Astrocyte of the hippocampus (primary cell): Measurements from ENCODE around the gene ITLN1.

ENCODE experiments used
- DNase-seq: peaks from one replicate; pipeline ENCODE4 v3.0.0; 2011; ENCODE audit warnings: low read depth, low spot score

ITLN1 gene

DNA sequence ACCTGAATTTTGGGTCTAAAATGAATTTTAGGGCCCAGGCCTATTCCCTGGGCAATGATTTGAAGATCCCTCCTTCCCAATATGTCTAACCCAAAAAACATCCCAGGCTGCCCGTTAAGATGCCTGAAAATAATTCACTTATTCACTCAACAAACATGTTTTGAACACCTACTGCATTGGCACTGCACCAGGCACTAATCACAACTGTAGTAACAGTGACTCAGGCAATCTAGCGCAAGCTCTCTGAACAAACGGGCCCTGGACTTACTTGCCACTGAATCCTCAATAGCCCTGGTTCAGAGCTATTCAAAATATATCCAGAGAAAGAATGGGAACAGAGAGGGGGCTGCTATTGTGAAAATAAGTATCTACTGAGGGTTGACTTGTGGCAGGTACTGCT, 26.5 kb downstream of the ITLN1 start:
- no peak for DNase-seq

- DNase-seq, result no peak
Measured at GRCh38 chr1:160858097-160858496, 26.9 kb downstream of the ITLN1 start.

- no peak for DNase-seq
Measured at GRCh38 chr1:160855181-160855981, 29.6 kb downstream of the ITLN1 start.

GRCh38 chr1:160853754-160854153, 31.2 kb downstream of the ITLN1 start:
- no peak for DNase-seq

DNA sequence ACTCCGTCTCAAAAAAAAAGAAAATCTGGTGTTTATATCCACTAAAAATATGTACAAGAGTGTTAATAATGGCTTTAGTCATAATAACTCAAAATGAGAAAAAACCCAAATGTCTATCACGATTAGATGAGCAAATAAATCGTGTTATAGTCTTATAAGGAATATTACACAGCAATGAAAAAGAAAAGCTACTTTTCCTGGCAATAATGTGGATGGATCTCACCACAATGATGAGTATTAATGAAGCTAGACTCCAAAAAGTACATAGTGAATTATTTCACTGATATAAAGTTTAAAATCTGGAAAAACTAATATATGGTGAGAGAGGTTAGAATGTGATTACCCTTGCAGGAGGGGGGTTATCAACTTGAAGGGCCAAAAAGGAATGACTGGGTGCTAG, 32.0 kb downstream of the ITLN1 start:
- no peak for DNase-seq

- DNase-seq, result no peak
Measured at GRCh38 chr1:160850993-160851392, 34.0 kb downstream of the ITLN1 start.

DNA sequence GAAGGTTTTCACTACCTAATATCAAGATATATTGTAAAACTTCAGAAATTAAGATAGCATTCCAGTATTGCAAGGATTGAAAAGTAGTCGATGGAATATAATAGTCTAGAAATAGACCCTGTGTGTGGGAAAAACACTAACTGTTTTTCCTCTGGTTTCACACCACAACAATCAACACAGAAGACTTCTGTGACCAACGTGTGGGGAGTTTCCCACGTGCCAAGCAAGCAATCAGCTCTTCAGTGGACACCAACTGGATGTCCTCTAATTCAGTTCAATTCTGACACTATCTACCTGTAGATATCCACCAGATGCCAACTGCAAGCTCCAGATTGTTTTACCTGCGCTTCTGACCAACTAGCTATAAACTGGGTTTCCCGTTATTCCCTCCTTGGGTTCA, 34.4 kb downstream of the ITLN1 start:
- DNase-seq, result no peak

- no peak for DNase-seq
Measured at GRCh38 chr1:160846281-160846680, 38.7 kb downstream of the ITLN1 start.

- DNase-seq, result no peak
Measured at GRCh38 chr1:160844447-160845232, 40.3 kb downstream of the ITLN1 start.

- no peak for DNase-seq
Measured at GRCh38 chr1:160841079-160841478, 43.9 kb downstream of the ITLN1 start.

DNA sequence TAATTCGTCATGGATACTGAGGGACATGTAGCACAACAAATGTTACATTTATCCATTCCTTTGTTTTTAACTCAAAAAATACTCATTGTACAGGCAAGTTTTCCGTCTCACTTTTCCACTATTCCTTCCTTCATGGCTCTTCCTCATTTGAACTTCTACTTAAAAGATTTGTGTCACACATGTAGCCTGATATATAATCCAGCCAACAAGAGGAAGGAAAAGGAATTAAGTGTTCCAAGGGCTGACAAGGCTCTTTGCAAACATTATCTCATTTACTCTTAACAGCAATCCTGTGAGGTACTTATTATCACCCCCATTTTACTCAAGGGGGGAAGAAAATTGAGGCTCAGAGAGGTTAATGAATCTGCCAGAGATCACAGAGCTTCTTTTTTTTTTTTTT, 45.2 kb downstream of the ITLN1 start:
- DNase-seq, result no peak

GRCh38 chr1:160838888-160839287, 46.1 kb downstream of the ITLN1 start:
- DNase-seq, result no peak

GRCh38 chr1:160837558-160838205, 47.3 kb downstream of the ITLN1 start:
- DNase-seq, result peak; percentile 46

DNA sequence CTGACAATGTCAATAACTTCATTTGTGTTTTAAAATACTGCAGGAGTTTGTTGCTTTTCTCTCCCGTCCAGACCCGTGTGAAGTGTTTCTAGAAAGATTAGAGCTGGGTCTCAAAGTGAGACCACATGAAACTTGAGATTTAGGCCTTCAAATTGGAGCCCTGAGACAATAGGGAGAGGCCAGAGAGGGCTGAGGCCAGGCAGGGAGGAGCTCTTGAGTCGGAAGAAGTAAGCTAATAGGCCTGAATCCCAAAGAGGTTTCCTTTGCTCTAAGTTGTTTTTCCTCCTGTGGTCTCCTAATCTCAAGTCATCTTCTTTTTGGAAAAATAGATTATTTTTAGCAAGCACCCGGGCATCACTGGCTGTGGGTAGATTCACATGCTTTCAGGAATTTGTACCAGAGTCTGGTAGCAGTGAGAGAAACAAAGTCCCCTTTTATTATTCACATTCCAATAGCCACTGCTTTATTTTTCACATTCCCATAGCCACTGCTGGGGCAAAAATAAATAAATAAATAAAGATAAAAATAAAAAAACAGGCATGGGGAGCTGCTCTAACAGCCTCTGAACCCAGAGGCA, 47.9 kb downstream of the ITLN1 start:
- no peak for DNase-seq

DNA sequence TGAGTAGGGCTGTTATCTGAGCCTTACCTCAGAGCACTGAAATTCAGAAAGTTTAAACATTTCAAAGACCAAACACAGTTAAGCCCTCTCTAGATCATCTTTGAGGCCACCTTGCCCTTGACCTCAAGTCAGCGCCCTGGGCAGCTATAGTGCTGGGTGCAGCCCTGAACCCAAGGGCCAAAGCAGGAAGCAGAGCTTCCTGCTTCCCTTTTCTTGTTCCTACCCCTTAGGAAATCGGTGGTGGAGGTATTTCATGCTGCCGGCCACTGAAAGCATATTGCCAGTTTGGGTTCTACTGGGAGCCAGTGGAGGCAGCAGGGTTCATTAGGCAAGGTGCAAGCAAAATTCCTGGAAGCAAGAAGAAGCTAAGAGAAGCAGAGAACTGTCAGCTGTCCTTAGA, 48.4 kb downstream of the ITLN1 start:
- no peak for DNase-seq

DNA sequence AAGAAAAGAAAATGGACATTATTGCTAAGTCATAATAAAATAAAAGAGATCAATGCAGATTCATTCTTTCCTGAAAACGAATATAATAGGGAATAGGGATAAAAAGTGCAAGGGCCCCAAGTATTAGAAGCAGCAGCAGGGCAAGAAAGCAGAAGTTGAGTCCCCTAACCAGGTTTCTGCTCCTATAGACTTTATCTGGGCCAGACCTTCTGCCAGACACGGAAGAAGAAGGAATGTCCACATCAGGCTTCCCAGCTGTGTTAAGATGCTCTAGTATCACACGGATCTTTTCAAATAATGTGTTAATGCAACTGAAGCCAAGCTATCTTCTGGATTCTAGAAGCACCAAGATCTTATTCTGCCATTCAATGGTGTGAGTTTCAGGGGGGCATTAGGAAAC, 49.2 kb downstream of the ITLN1 start:
- no peak for DNase-seq

DNA sequence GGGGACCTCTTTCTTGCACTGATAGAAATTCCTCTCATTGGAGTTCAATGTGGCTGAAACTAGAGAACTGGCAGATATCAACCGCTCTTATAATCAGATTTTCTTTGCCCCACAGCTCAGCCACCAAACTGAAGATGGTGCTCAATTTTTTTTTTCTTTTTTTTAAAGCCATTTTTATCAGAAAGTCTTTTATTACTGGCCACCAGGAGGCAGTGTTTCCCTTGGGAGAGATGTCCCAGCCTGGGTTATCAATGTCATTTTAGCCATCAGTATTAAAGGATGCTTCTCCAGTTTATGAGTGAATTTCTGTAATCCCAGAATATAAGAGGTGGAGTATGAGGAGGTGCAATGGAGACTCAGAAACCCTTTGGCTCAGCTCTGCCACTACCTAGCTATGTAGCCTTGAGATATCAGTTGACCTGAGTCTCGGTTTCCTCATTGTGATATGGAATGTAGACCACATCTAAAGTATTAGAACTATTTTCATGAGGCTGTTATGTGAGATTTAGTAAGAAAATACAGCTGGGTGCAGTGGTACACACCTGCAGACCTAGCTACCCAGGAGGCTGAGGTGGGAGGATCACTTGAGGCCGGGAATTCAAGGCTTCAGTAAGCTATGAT, 49.9 kb downstream of the ITLN1 start:
- DNase-seq, result peak; percentile 63

GRCh38 chr1:160830321-160831153, 54.4 kb downstream of the ITLN1 start:
- peak; percentile 50 for DNase-seq

DNA sequence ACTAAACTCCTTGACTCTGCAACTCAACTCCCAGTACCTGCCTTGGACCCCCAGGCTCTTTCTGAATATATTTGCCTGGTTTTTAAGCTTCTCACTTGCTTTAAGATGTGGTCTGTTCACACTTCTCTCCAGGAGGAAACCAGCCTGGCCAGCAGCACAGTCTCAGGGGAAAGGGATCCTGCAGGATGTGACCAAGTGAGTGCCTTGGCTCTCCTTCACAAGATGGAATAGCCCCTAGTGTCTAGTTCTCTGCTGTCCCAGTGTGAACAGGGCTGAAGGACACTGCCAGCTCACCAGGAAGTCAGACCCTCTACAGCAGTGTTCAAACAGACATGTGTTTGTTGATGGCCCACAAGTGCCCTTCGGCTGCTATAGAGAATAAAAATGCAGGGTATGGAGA, 55.2 kb downstream of the ITLN1 start:
- DNase-seq, result no peak

DNA sequence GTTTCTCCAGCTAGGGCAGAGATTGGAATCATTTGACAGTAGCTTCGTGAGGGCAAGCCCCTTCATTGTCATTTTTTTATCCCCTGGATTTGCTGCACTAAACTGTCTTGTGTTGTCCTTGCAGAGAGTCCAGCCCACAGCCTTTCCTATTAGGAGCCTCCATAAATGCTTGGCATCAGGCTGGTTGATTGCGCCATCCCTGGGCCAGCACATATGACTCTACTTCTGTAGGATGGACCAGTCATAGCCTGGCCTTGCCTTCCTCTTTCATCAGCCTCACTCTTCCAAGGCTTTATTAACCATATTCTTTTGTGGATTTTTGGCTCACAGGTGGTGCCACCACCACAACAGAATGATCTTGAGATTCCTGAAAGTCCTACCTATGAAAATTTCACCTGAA, 57.6 kb downstream of the ITLN1 start:
- DNase-seq, result no peak

GRCh38 chr1:160826546-160826945, 58.4 kb downstream of the ITLN1 start:
- no peak for DNase-seq
